HepG2 (cell line): Measurements from ENCODE around the gene RELL1. TPM values are rescaled to one million over a fixed set of nuclear protein-coding genes. Genes with fewer than 3 reads are reported as not detected.
A peak's percentile ranks its signal among the peaks of the same experiment; 100 is the strongest.

Source experiments
- ATF4 ChIP-seq, 2 experiments: fragments of 450-650 bp in 1 of 2; sonication (generic) in 1 of 2; formaldehyde crosslinking; IDR thresholded peaks; 2 replicates each; pipeline versions ENCODE4 v1.5.0 to v1.8.0; 2020 to 2022; ENCODE audit warnings: mild to moderate bottlenecking in 1 of 2, missing genetic modification reagents in 1 of 2
- DMAP1 ChIP-seq: IDR thresholded peaks from 2 replicates; pipeline ENCODE4 v1.6.1; 2016
- EP300 ChIP-seq, 3 experiments: sonication (generic) in 1 of 3; formaldehyde crosslinking in 1 of 3; IDR thresholded peaks; 2 replicates each; pipeline versions ENCODE4 v1.5.1 to v1.6.1; 2011 to 2020; ENCODE audit warnings: low read depth in 2 of 3, low read length in 2 of 3, borderline replicate concordance in 1 of 3, improper control_type of control experiment in 1 of 3, mild to moderate bottlenecking in 1 of 3, missing genetic modification reagents in 1 of 3, moderate library complexity in 1 of 3
- PPARG ChIP-seq: conservative IDR thresholded peaks from 2 replicates; pipeline ENCODE4 v1.6.1; 2016; ENCODE audit warnings: missing biosample characterization, missing genetic modification reagents
- SAP130 ChIP-seq: IDR thresholded peaks from 2 replicates; pipeline ENCODE4 v1.6.1; 2016; ENCODE audit warnings: low read depth
- TIGD3 ChIP-seq: sonication (generic); formaldehyde crosslinking; IDR thresholded peaks from 2 replicates; pipeline ENCODE4 v1.5.1; 2020; ENCODE audit warnings: mild to moderate bottlenecking, missing genetic modification reagents, borderline replicate concordance
- ZFX ChIP-seq: sonication (generic); formaldehyde crosslinking; IDR thresholded peaks from 2 replicates; pipeline ENCODE4 v1.4.0; 2020; ENCODE audit warnings: mild to moderate bottlenecking, low read depth, missing genetic modification reagents, moderate library complexity
- ZNF652 ChIP-seq: IDR thresholded peaks from 2 replicates; pipeline ENCODE4 v1.6.1; 2016; ENCODE audit warnings: low read depth, borderline replicate concordance
- ZSCAN12 ChIP-seq: sonication (generic); formaldehyde crosslinking; IDR thresholded peaks from 2 replicates; pipeline ENCODE4 v1.9.0; 2021; ENCODE audit warnings: mild to moderate bottlenecking, missing genetic modification reagents
- polyA plus RNA-seq, 8 experiments: library from polyadenylated mRNA; depleted of rRNA in 3 of 8; stranded (reverse) in 7 of 8; unstranded in 1 of 8; fragments of >200 nt; fragmentation: Illumina TruSeq in 4 of 8; extraction: Trizol in 4 of 8; gene quantifications; 2 replicates each; pipeline versions ENCODE4 v1.2.1 to v1.2.3, GENCODE V29; 2011 to 2016; ENCODE audit warnings: low read depth in 4 of 8, missing spikeins in 1 of 8, mixed read lengths in 1 of 8; ENCODE audit not compliant: insufficient read depth in 1 of 8
- total RNA-seq, 5 experiments: library from RNA; depleted of rRNA; stranded (reverse); fragments of >200 nt; fragmentation: Illumina TruSeq; extraction: Trizol; gene quantifications; 2 replicates each; pipeline ENCODE4 v1.2.3, GENCODE V29; 2016; ENCODE audit warnings: low read depth in 1 of 5
- TF ChIP-seq, protein P1 (sequence below): IDR thresholded peaks from 2 replicates; pipeline ENCODE4 v1.4.0; 2020; ENCODE audit warnings: mild to moderate bottlenecking, missing genetic modification reagents

The RELL1 gene
- total and polyA plus RNA-seq, 2 of the 13 experiments (the other 11 are each of a cell fraction or from before 2014, with no cell fraction given): 8.4 to 58.4 TPM

- TF ChIP-seq ZFX (no peak), TIGD3 (no peak), PPARG (peak; percentile 64; the same call in 1 of the 2 replicates), EP300 (IDR thresholded peaks at IDR 0.05; ENCODE audit: low read depth in 2 of 2, low read length in 2 of 2) (0 out of 4 replicates have a peak, but pooled peaks of 1 of the 2 experiments have one; percentile 11), EP300 (CRISPR knock-in tag; IDR thresholded peaks at IDR 0.05; ENCODE audit: borderline replicate concordance) (no peak), ZNF652 (CRISPR knock-in tag) (peak; percentile 96), SAP130 (CRISPR knock-in tag) (0 out of 2 replicates have a peak, but pooled peaks have one; percentile 34), ZSCAN12 (CRISPR knock-in tag) (no peak), ATF4 (CRISPR knock-in tag; IDR thresholded peaks at IDR 0.05) (no peak), DMAP1 (CRISPR knock-in tag) (no peak)
- TF ChIP-seq, protein P1, sequence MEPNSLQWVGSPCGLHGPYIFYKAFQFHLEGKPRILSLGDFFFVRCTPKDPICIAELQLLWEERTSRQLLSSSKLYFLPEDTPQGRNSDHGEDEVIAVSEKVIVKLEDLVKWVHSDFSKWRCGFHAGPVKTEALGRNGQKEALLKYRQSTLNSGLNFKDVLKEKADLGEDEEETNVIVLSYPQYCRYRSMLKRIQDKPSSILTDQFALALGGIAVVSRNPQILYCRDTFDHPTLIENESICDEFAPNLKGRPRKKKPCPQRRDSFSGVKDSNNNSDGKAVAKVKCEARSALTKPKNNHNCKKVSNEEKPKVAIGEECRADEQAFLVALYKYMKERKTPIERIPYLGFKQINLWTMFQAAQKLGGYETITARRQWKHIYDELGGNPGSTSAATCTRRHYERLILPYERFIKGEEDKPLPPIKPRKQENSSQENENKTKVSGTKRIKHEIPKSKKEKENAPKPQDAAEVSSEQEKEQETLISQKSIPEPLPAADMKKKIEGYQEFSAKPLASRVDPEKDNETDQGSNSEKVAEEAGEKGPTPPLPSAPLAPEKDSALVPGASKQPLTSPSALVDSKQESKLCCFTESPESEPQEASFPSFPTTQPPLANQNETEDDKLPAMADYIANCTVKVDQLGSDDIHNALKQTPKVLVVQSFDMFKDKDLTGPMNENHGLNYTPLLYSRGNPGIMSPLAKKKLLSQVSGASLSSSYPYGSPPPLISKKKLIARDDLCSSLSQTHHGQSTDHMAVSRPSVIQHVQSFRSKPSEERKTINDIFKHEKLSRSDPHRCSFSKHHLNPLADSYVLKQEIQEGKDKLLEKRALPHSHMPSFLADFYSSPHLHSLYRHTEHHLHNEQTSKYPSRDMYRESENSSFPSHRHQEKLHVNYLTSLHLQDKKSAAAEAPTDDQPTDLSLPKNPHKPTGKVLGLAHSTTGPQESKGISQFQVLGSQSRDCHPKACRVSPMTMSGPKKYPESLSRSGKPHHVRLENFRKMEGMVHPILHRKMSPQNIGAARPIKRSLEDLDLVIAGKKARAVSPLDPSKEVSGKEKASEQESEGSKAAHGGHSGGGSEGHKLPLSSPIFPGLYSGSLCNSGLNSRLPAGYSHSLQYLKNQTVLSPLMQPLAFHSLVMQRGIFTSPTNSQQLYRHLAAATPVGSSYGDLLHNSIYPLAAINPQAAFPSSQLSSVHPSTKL (CRISPR knock-in tag): no peak
Measured at GRCh38 chr4:37599092-37599790, 86.9 kb downstream of the RELL1 start (continued).
